Fibroblast of pulmonary artery (primary cell): Measurements from ENCODE around the gene EDNRB.
"Not testable (repeated sequence)": the region's sequence is repeated elsewhere in the genome, so short reads cannot be mapped to it uniquely, and the experiment has no call there.

Experiments
- DNase-seq: peaks from one replicate; pipeline ENCODE4 v3.0.0-alpha.2; 2010; ENCODE audit warnings: low read depth
- H3K4me3 ChIP-seq: replicated peaks from 2 replicates; pipeline ENCODE4 v1.5.1; 2011; ENCODE audit warnings: low read depth, mild to moderate bottlenecking, control low read depth, low read length, moderate library complexity
- CTCF ChIP-seq: IDR thresholded peaks from 2 replicates; pipeline ENCODE4 v1.5.1; 2011; ENCODE audit warnings: mild to moderate bottlenecking, control low read depth, low read length, inconsistent platforms; ENCODE audit errors: missing control alignments

The EDNRB gene

GRCh38 chr13:77918391-77919245 lies at the start of gene EDNRB:
Gene EDNRB (minus strand): TSS chr13:77918831. CDS start chr13:77918573, 258 bp downstream.
- peak within 1 kb of the TSS; percentile 67 for H3K4me3 ChIP-seq
- DNase-seq = peak; percentile 44

GRCh38 chr13:77966671-77967070 lies 48.0 kb upstream of the EDNRB start:
- no peak for TF ChIP-seq CTCF
- DNase-seq = no peak
- no peak overlapping the region for H3K4me3 ChIP-seq

More at GRCh38 chr13:77918391-77919245, at the start of gene EDNRB:
- TF ChIP-seq CTCF = peak; percentile 15

- no peak for DNase-seq
- no peak overlapping the region for H3K4me3 ChIP-seq
- no peak for TF ChIP-seq CTCF
These were observed 34.1 kb upstream of the EDNRB start for GRCh38 chr13:77952737-77953136.

- H3K4me3 ChIP-seq = no peak overlapping the region
- no peak for TF ChIP-seq CTCF
- DNase-seq = no peak
These were observed 33.6 kb upstream of the EDNRB start for GRCh38 chr13:77952276-77952675.

- TF ChIP-seq CTCF = no peak
- no peak overlapping the region for H3K4me3 ChIP-seq
- peak; percentile 51 for DNase-seq
These were observed 27.9 kb upstream of the EDNRB start for GRCh38 chr13:77946522-77946921.

- not testable (repeated sequence) for DNase-seq, H3K4me3 ChIP-seq
These were observed 16.4 kb upstream of the EDNRB start for GRCh38 chr13:77935063-77935462.

- no peak for DNase-seq
- no peak for TF ChIP-seq CTCF
- H3K4me3 ChIP-seq = no peak overlapping the region
These were observed 11.8 kb upstream of the EDNRB start for GRCh38 chr13:77930430-77930829.
